ENCODE measurements around the gene ZBTB16. TPM values are rescaled to one million over a fixed set of nuclear protein-coding genes. Genes with fewer than 3 reads are reported as not detected.

ZBTB16 gene
- total RNA-seq, 1 donor from 2014 or later, result 64.8 TPM

DNA sequence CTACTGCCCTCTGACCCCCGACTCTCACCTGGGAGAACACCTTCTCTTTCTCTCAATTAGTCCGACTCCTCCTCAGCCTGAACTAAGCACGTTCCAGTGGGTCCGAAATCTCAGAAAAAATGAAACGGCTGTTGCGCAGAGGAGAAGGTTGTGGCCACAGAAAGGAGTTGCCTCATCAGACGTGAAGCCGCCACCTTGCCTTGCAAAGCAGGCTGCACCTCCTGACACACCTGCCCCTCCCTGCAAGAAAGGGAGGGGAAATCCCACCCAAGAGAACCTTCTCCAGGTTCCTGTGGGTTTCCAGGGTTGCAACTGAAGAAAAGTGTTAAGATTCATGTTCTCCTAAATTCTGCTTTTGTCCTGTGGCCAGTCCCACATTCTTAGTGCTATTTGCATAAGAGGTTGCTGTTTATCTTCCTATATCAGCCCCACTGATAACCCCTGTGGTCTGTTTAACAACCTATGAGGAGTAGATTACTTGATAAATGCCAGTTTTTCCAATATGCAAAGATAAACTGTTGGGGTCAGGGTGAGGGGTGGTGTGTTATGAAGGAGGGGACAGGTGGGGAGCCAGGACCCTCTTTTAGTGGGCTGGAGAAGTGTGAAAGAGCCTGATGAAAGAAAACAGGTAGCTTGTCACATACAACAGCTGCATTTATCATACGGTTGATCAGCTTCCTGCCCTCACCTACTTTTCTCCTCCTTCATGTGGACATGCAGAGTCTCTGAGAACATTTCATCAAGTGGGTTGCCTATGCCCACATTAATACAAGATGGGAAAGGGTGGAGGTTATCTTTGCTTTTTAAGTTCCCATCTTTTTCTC is 18.2 kb downstream of the ZBTB16 start:
- DNase-seq (no peak), ATAC-seq (ENCODE audit: poor library complexity) (no peak)
- intact Hi-C loops (cut with DNase I), result no loop called here

DNA sequence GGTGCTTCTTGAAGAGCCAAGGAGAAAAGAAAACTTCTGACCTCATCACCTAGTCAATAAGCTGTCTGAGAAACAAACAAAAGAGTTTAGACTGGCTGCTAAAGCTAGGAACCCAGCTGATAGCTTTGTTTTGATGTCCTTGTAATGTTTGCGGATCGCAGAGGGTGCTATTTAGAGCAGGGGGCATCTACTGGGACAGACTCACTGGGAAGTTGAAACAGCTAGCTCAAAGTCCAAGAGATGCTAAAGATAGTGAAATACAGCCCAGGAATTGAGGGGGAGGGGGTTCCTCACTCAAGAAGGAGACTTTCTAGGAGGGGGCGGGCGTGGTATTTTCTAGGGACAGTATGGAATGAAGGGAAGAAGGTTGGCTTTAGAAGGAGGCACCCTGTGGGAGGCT is 18.9 kb downstream of the ZBTB16 start:
- no peak for DNase-seq
- intact Hi-C loops (cut with DNase I), result no loop called here

DNA sequence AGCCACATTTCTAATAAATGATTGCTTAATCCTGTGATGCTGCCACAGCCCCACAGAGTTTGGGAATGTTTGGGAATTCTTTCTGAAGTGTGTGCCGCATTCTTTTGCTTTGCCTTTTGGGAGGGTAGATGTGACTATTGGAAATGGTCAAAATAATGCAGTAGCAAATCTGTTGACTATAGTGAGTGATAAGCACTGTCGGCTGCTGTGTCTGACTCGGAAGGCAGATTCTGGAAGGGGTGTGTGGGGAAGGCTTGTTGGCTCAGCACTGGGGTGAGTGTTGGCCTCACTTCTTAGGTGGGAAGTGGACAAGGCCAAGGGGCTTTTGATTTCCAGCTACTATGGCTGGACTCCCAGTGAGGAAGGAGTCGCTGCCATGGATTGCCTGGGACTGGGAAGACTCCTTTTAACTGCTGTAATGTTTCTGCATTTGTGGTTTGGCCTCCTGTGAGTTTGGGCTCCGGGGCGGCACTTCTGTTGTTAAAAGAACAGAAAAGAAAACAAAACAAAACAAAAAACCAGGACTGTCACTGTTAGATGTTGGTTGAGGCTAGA is 20.1 kb downstream of the ZBTB16 start:
- intact Hi-C loops (cut with DNase I), result no loop called here
- peak; percentile 24 for ATAC-seq (ENCODE audit: poor library complexity)
- peak; percentile 54 for DNase-seq

More for the DNA sequence above, 18.9 kb downstream of the ZBTB16 start:
- no peak for ATAC-seq (ENCODE audit: poor library complexity)

DNA sequence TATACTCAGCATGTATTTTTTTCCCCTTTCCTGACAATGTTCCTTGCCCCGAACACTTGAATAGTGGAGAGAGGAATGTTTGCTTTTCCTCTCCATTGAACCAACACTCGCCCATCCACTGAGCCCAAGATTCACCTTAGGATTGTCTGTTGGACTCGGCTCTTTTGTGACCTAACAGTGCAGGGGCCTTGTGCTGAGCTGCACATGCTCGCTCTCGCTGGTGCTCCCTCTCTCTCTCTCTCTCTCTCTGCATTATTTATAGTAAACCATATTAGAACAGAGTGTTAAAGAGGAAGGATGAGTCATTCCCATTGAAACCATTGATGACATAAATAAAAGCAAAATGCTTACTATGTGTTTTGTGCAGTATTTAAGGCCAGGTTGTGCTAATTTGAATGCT is 20.7 kb downstream of the ZBTB16 start:
- ATAC-seq (ENCODE audit: poor library complexity) (peak; percentile 71), DNase-seq (peak; percentile 56)
- intact Hi-C loops (cut with DNase I), result no loop called here

DNA sequence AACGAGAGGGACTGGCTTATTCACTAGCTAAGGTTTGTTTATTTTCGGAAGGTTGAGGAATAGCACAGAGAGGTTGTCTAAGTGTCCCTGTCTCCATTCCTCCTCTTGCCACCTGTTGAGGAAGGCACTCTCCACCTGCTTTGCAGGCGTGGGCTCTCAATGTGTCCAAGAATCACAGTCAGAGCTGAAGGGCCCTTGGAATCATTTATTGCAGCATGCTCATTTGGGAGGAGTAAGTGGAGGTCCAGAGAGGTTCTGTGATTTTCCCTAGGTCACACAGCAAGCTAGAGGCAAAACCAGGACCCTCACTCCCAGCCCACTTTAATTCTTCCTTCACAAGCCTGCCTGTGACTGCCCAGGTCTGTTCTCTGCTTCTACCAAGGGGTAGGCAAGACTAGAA is 21.3 kb downstream of the ZBTB16 start:
- ATAC-seq (ENCODE audit: poor library complexity), result no peak
- intact Hi-C loops (cut with DNase I), result no loop called here
- DNase-seq, result no peak

DNA sequence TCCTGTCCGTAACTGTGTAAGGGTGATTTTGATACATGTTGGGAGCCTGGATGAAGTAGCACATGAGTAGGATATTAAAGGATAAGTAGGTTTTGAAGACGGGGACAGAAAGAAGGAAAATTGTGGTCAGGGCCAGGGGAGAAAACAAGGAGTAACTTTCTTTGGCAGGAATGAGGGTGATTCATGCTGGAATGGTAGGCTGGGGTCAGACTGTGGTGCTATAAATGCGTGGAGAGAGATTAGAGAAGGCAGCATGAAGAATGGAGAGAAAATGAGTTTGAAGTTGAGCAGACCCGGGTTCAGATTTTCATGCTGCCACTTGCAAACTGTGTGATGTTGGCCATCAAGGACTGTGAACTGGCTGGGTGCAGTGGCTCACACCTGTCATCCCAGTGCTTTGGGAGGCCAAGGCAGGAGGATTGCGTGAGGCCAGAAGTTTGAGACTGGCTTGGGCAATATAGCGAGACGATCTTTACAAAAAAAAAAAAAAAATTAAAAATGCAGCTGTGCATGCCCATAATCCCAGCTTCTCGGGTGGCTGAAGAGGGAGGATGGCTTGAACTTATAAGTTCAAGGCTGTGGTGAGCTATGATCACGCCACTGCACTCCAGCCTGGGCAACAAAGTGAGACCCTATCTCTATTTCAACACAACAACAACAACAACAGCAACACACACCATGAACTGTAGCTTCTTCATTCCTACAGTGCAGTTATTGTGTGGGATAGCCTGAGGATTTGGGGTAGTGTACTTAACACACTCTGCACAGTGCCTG is 22.3 kb downstream of the ZBTB16 start:
- intact Hi-C loops (cut with DNase I), result no loop called here
- DNase-seq, result no peak
- peak; percentile 1 for ATAC-seq (ENCODE audit: poor library complexity)

DNA sequence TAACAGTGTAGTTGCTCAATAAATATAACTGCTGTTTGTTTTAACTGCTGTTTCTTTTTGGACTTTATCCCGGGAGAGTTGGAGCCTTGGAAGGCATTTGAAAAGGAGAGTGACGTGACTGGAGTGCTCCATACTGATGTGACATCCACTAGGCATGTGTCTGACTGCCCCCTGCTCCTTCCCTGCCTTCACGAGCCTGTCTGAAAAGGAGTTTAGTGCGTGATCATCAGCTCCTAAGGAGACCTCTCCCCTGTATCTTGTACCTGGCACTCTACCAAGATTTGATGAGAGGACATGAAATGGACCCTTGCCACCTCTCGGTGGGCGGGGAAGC is 22.9 kb downstream of the ZBTB16 start:
- ATAC-seq (ENCODE audit: poor library complexity) (peak; percentile 6), DNase-seq (no peak)
- intact Hi-C loops (cut with DNase I), result no loop called here

DNA sequence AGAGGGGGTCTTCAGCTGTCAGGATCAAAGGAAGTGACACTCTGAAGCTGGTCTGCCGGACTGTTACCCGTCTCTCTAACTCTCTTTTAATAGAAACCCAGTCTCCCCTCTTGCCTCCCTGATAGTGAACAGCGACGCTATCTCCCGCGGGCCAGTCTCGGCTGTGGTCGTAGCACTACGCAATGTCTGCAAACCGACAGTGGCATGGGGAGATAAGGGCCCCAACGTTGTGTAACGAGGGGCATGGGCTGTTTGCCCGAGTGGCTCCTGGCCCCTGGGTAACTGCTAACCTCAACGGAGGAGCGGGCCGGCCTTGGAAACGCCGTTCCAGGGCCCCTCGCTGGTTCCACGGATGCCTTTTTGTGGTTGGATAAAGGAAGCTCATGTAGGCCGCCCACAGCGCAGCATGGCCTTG is 23.3 kb downstream of the ZBTB16 start:
- ATAC-seq (ENCODE audit: poor library complexity) (peak; percentile 9), DNase-seq (peak; percentile 70)
- intact Hi-C loops (cut with DNase I), result no loop called here

DNA sequence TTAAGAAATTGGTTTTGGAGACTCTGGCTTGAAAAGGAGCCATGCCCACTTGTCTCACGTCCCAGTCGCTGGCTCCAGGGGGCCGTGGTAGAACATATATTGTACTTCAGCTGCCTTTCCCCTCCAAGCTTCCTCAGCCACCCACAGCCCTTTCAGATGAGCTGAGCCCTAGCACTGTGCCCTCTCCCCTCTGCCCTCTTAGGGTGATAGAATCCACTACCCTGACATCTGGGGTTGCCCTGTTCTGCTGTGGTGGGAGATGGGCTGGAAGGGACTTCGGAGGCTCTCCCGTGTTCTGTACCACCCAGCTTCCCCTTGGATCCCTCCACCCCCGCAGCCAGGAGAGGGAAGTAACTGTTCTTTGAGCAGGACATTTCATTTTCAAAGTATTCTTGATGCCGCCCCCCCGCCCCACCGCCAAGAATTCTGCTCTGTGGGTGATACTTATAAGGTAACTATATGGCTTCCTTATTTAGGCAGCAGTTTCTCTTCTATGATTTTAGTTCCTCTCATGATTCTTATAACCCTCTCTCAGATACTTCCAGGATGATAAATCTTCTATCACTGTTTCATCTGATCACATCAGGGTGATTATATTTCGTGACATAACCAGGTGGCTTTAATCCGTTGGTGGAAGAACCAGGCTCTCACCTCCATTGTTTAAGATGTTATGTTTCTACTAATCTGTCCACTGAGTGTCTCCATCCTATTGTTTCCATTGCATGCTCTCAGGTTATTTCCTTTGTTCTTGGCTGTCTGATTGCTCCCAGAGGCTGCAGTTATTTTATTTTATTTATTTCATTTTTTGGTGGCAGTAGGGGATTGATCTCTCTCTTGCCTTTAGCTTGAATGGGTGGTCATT is 24.1 kb downstream of the ZBTB16 start:
- DNase-seq (peak; percentile 51), ATAC-seq (ENCODE audit: poor library complexity) (no peak)
- intact Hi-C loops (cut with DNase I), result no loop called here

DNA sequence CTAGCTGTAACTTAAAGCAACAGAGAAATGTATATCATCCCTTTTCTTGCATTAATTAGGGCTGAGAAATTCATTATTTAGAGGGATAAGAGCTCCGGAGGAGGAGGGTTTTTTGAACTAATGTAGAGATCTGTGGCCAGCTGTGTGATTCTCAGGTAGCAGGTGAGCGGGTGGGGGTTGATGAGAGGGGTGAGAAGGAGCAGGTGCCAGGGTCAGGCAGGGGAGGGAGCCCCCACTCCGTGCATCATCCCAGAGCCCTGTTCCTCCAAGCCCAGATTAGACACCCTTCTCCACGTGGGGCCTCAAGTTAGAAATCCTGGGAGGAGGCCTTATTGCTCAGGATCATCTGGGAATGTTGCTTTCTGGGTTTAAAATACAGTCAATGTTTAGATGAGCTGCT is 24.9 kb downstream of the ZBTB16 start:
- no peak for DNase-seq
- intact Hi-C loops (cut with DNase I), result no loop called here
- no peak for ATAC-seq (ENCODE audit: poor library complexity)

DNA sequence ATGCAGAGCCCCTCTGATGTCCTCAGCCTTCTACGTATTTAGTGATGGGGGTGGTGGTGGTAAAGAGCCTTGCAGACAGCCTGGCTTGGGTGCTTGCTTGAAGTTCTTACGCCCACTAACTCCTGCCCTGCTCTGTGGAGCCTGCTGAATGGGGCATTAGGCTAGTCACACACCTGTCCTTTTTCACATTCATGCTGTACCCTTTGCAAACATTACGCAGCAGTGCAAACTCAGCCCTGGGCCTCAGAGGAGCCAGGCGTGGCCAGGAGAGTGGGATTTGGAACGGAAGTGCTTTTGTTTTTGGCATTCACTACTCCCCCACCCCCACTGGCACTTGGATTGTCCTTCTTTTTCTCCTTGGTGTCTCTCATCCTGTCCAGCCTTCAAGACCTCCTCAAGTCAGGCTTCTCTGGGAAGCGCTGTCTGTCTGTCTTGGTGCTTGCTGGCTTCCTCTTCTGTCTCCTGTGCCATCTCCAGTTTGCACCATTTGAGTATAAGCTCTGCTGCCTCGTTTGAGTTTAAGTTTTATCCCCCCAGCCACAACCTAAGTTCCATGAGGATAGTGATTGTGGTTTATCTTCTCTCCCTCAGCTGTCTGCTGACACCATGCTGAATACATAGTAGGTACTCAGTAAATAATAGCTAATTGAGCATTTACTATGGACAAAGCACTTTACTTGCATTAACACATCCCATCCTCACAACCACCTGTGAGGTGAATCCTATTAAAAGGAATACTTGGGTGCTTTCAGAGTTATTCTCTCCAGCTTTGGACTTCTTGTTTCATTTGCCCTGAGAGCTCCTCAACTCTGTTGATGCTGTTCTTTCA is 26.7 kb downstream of the ZBTB16 start:
- peak; percentile 53 for DNase-seq

DNA sequence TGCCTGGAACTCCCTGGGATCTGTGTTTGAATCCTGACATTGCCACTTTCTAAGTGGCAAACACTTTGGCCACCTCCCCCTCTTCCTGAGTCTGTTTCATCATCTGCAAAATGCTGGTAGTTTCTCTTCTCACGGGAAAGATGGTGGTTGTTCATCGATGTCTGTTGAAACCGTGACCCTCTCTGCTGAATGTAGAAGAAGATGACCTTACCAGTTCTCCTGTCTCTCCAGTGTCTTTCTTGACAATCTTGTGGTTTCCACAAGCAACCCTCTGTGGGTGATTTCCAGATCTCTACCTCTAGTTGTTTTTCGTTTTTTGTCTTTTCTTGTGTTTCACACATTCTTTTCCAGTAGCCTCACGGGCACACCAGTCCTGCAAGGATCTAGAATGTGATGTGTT is 27.5 kb downstream of the ZBTB16 start:
- intact Hi-C loops (cut with DNase I), result no loop called here
- DNase-seq, result no peak
- ATAC-seq (ENCODE audit: poor library complexity), result no peak

More for the DNA sequence above, 26.7 kb downstream of the ZBTB16 start:
- intact Hi-C loops (cut with DNase I), result no loop called here
- peak; percentile 20 for ATAC-seq (ENCODE audit: poor library complexity)

DNA sequence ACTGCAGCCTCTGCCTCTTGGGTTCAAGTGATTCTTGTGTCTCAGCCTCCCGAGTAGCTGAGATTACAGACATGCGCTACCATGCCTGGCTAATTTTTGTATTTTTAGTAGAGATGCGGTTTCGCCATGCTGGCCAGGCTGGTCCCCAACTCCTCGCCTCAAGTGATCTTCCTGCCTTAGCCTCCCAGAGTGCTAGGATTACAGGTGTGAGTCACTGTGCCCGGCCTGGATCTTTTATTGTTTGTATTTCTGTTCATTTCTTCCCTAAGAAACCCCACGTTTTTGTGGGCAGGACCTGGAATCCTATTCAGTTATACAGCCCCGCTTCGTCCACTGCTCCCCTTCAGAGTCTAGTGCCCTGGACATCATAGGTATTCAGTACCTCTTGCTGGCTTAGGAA is 28.7 kb downstream of the ZBTB16 start:
- no peak for DNase-seq
- ATAC-seq (ENCODE audit: poor library complexity), result no peak
- intact Hi-C loops (cut with DNase I), result no loop called here

DNA sequence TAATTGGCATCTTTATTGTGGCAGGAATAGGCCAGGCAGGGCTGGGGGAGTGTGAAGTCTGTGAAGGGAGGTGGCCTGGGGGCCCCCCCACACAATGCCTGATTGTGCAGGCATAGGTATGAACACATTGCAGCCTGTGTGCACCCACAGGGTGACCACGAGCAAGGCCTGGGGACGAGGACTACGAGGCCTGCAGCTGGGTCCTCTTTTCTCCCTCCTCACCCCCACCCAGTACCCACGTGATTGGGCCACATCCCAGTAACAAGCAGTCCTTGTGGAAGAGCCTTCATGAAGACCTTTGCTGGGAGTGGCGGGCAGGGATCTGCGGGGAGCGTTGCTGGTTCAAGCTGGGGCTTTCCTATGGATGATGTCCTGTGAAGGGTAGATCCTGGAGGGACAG is 29.3 kb downstream of the ZBTB16 start:
- DNase-seq (peak; percentile 49), ATAC-seq (ENCODE audit: poor library complexity) (peak; percentile 17)
- intact Hi-C loops (cut with DNase I), result no loop called here

DNA sequence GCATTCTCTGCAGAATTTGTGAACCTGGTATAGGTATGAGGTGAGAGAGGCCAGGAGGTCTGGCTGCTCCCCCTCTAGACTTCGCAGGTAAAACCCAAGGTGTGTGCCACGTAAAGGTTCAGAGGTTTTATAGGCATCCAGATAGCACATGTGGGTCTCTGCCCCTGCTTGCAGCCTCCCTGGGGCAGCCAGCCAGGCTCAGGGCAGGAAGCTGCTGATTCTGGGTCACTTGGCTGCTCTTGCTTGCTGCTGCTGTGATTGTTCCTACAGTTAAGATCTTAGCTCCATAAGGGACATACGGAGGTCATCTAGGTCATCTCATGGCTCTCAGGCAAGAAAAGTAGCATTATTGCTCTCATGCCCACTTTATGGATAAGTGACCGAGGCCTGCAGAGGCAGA is 30.2 kb downstream of the ZBTB16 start:
- no peak for DNase-seq
- intact Hi-C loops (cut with DNase I), result no loop called here
- ATAC-seq (ENCODE audit: poor library complexity), result peak; percentile 21

DNA sequence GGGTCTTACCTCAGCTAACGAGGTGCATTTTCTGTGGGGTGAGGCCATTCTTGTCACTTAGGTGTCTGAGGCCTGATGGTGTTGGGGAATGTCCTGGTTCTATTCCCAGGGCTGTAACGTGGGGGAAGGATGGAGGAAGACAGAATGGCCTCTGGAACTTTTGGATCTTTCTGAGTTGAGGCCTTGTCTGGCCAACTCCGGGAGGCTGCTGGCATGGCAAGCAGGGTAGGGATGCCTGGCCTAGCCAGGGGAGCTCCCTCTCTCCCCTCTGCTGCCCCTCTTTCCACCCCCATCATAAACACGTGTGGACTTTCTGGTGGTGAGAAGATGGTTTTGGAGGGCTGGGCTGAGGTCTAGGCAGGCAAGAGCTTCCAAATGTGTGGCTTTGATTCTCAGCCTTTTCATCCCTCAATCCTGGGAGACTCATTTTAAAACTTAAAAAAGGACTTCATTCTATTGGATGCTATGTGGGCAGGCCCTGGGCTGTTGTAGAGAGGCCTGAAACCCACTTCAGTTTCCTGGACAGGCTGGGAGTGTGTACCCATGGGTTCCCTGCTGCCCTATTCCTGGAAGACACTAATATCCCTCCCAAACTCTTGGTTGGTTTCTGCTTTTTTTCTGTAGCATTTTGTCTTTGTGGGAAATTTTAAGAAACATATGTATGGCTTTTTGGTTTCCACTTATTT is 30.9 kb downstream of the ZBTB16 start:
- intact Hi-C loops (cut with DNase I), result no loop called here
- ATAC-seq (ENCODE audit: poor library complexity), result no peak
- no peak for DNase-seq

DNA sequence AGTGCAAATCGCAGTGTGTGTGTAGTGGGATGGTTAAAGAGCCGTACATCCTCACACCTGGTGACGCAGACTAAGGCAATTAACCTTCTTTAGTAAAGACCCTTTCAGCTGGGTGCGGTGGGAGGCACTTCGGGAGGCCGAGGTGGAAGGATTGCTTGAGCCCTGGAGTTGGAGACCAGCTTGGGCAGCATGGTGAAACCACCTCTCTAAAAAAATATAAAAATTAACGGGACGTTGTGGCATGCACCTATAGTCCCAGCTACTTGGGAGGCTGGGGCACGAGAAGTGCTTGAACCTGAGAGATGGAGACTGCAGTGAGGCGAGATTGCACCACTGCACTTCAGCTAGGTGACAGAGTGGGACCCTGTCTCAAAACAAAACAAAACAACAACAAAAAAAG is 31.5 kb downstream of the ZBTB16 start:
- ATAC-seq (ENCODE audit: poor library complexity), result no peak
- DNase-seq, result no peak
- intact Hi-C loops (cut with DNase I), result no loop called here

Data from Right ventricle myocardium superior (tissue), 1 donor.